ENCODE data around the gene USH1G. TPM values are rescaled to one million over a fixed set of nuclear protein-coding genes. Genes with fewer than 3 reads are reported as not detected.

USH1G gene
- total and polyA plus RNA-seq, 2 of the 13 experiments (the other 11 are each of a cell fraction or from before 2014, with no cell fraction given): 0.04 TPM; not detected in 1

- in situ Hi-C loops (cut with HindIII; ENCODE audit: extremely low pct_ligation_motif_present, low pct_unique_long_range_greater_than_20kb): no loop called here
- Histone ChIP-seq H3K4me3 (replicated peaks in 1 of 3; ENCODE audit: insufficient read depth in 1 of 3, low read depth in 2 of 3, low read length in 3 of 3) (peak overlapping the region; percentile 70 to 85 (median 79)), H3K4me1 (ENCODE audit: insufficient read depth, low read length) (peaks cover 83% of the 10 kb centered on the region), H4K20me1 (ENCODE audit: insufficient read depth, low read length) (no peaks in the 10 kb centered on the region), H3K27me3 (ENCODE audit: control insufficient read depth in 1 of 2, insufficient read depth in 2 of 2, low read length in 2 of 2) (peaks cover 0 to 15% of the 10 kb centered on the region in 2 experiments; a peak in 4 of 5 replicates), H3K9ac (ENCODE audit: insufficient read depth, low read depth, low read length) (peak overlapping the region; percentile 72), H3K4me2 (ENCODE audit: low read depth, low read length) (peak overlapping the region; percentile 85), H3K36me3 (replicated peaks in 1 of 2; ENCODE audit: control insufficient read depth in 1 of 2, insufficient read depth in 2 of 2, low read length in 2 of 2) (peaks cover 0 to 1% of the 10 kb centered on the region in 2 experiments; a peak in 1 of 5 replicates), H3K27ac (ENCODE audit: extremely low read length, insufficient read depth, low read length) (peak overlapping the region; percentile 70), H2AFZ (ENCODE audit: low read length) (no peak overlapping the region), H3K79me2 (ENCODE audit: insufficient read depth, low read length) (peaks cover 11% of the 10 kb centered on the region), H3K9me3 (ENCODE audit: low read length) (no peaks in the 10 kb centered on the region)
- WGBS (ENCODE audit: low lambda C conversion rate): 55% methylated on average over 6 of the region's 6 CpGs
- intact Hi-C loops (cut with micrococcal nuclease; ENCODE audit: unreplicated experiment): no loop called here
- peak; percentile 84 for FAIRE-seq
- TSS peak; percentile 100 for BruUV-seq (replicated peaks)
- DNase-seq (ENCODE audit: low spot score): peak; percentile 54
- 0 out of 3 replicates have a peak, but pooled peaks have one; percentile 4 for ATAC-seq
- ChIA-PET CTCF (ENCODE audit: low intra/inter-chr PET ratio, low total read pairs) (no interaction called here), POLR2A (interaction anchor here (0.8 to 3.2 kb wide), 26 partner anchors 8 to 520 kb away, joined by 3 to 60 read pairs (median 8); partner anchors contain the start of genes MRPL58, NAT9 and RAB37)
- no peak for TF ChIP-seq ARHGAP35 (CRISPR knock-in tag; IDR thresholded peaks at IDR 0.05; ENCODE audit: borderline replicate concordance)
- no peak for TF ChIP-seq TRIM24 (CRISPR knock-in tag; IDR thresholded peaks at IDR 0.05)
- 0 out of 2 replicates have a peak, but pooled peaks have one; percentile 8 for TF ChIP-seq IRF2 (CRISPR knock-in tag; IDR thresholded peaks at IDR 0.05)
- TF ChIP-seq SNAI1 (CRISPR knock-in tag; IDR thresholded peaks at IDR 0.05; ENCODE audit: borderline replicate concordance): no peak
- TF ChIP-seq RORA (CRISPR knock-in tag; IDR thresholded peaks at IDR 0.05): no peak
- TF ChIP-seq, protein P1, sequence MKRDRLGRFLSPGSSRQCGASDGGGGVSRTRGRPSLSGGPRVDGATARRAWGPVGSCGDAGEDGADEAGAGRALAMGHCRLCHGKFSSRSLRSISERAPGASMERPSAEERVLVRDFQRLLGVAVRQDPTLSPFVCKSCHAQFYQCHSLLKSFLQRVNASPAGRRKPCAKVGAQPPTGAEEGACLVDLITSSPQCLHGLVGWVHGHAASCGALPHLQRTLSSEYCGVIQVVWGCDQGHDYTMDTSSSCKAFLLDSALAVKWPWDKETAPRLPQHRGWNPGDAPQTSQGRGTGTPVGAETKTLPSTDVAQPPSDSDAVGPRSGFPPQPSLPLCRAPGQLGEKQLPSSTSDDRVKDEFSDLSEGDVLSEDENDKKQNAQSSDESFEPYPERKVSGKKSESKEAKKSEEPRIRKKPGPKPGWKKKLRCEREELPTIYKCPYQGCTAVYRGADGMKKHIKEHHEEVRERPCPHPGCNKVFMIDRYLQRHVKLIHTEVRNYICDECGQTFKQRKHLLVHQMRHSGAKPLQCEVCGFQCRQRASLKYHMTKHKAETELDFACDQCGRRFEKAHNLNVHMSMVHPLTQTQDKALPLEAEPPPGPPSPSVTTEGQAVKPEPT (CRISPR knock-in tag; IDR thresholded peaks at IDR 0.05; ENCODE audit: low read depth): no peak
- TF ChIP-seq, protein P2, sequence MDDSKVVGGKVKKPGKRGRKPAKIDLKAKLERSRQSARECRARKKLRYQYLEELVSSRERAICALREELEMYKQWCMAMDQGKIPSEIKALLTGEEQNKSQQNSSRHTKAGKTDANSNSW (CRISPR knock-in tag; IDR thresholded peaks at IDR 0.05; ENCODE audit: borderline replicate concordance): 0 out of 2 replicates have a peak, but pooled peaks have one; percentile 14
- peak; percentile 49; the same call in 1 of the 2 replicates for TF ChIP-seq NFYB (CRISPR knock-in tag; IDR thresholded peaks at IDR 0.05)
- TF ChIP-seq ARID3A (IDR thresholded peaks at IDR 0.05; ENCODE audit: low read depth, low read length): no peak
- 0 out of 2 replicates have a peak, but pooled peaks have one; percentile 1 for TF ChIP-seq ZNF746 (CRISPR knock-in tag; IDR thresholded peaks at IDR 0.05)
- no peak for TF ChIP-seq HOXA7 (CRISPR knock-in tag; IDR thresholded peaks at IDR 0.05)
- no peak for TF ChIP-seq POLR2A (IDR thresholded peaks at IDR 0.05; ENCODE audit: insufficient read depth in 1 of 2, low read depth in 2 of 2, low read length in 2 of 2)
- no peak for TF ChIP-seq TOE1 (CRISPR knock-in tag; IDR thresholded peaks at IDR 0.05)
- TF ChIP-seq NCOA5 (CRISPR knock-in tag; IDR thresholded peaks at IDR 0.05): no peak
- TF ChIP-seq CAMTA2 (CRISPR knock-in tag; IDR thresholded peaks at IDR 0.05; ENCODE audit: borderline replicate concordance): no peak
- TF ChIP-seq, protein P3, sequence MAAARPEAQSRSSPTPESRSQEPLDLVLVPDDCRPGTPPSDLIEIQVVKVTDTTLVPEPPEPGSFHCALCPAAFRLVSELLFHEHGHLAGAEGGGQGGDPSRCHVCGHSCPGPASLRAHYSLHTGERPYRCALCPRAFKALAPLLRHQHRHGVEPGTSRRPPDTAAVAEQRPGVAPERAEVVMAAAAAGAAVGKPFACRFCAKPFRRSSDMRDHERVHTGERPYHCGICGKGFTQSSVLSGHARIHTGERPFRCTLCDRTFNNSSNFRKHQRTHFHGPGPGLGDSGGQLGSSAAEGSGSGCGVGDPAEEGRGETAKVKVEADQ (CRISPR knock-in tag; IDR thresholded peaks at IDR 0.05; ENCODE audit: borderline replicate concordance): peak; percentile 24; the same call in 1 of the 2 replicates
- 0 out of 2 replicates have a peak, but pooled peaks have one; percentile 1 for TF ChIP-seq ZNF335 (CRISPR knock-in tag; IDR thresholded peaks at IDR 0.05)
- TF ChIP-seq NFYC (CRISPR knock-in tag; IDR thresholded peaks at IDR 0.05): peak; percentile 58
- TF ChIP-seq ZNF121 (CRISPR knock-in tag; IDR thresholded peaks at IDR 0.05): no peak
Measured at GRCh38 chr17:74873874-74874614, 49.0 kb downstream of the USH1G start.

Data from HepG2 (cell line).